MCF 10A (cell line): ENCODE data around the gene TRAPPC12. TPM values are rescaled to one million over a fixed set of nuclear protein-coding genes. Genes with fewer than 3 reads are reported as not detected.
A peak's percentile ranks its signal among the peaks of the same experiment; 100 is the strongest.

Source experiments
- BruUV-seq: library from RNA; stranded (reverse); fragments of 400-500 nt; replicated peaks from 2 replicates; lab custom pipeline; 2021; lab: Mats Ljungman, UMichigan
- CTCF ChIA-PET: fragments of 300-600 bp; sonication (Branson Sonifier 250); formaldehyde crosslinking; extraction: SDS; loops from one replicate; lab custom pipeline; 2021; ENCODE audit warnings: antibody characterized with exemption, inconsistent platforms; lab: Yijun Ruan, JAX
- POLR2A ChIA-PET: fragments of 300-600, 350-650 bp; sonication (Branson Sonifier 250); formaldehyde crosslinking; extraction: SDS; loops from one replicate; lab custom pipeline; 2020; ENCODE audit warnings: antibody characterized with exemption, inconsistent platforms; lab: Yijun Ruan, JAX
- DNase-seq: peaks from one replicate; pipeline ENCODE4 v3.0.0-alpha.2; 2018; ENCODE audit not compliant: unreplicated experiment
- H3K27ac Mint-ChIP-seq: one replicate; pipeline ENCODE4 v1.8.0; 2022; ENCODE audit warnings: mild to moderate bottlenecking, low read depth, mixed read lengths; ENCODE audit not compliant: unreplicated experiment
- H3K27me3 Mint-ChIP-seq: one replicate; pipeline ENCODE4 v1.8.0; 2022; ENCODE audit warnings: mixed read lengths; ENCODE audit not compliant: insufficient read depth, unreplicated experiment
- H3K36me3 Mint-ChIP-seq: one replicate; pipeline ENCODE4 v1.8.0; 2022; ENCODE audit warnings: mild to moderate bottlenecking, moderate library complexity, mixed read lengths; ENCODE audit not compliant: insufficient read depth, unreplicated experiment
- H3K4me1 Mint-ChIP-seq: one replicate; pipeline ENCODE4 v1.8.0; 2022; ENCODE audit warnings: mixed read lengths; ENCODE audit not compliant: insufficient read depth, unreplicated experiment
- H3K4me3 Mint-ChIP-seq: one replicate; pipeline ENCODE4 v1.8.0; 2022; ENCODE audit warnings: mild to moderate bottlenecking, moderate library complexity, mixed read lengths; ENCODE audit not compliant: unreplicated experiment
- H3K9me3 Mint-ChIP-seq: one replicate; pipeline ENCODE4 v1.8.0; 2022; ENCODE audit warnings: mixed read lengths; ENCODE audit not compliant: unreplicated experiment
- intact Hi-C: fragments of 100-400 bp; cut with micrococcal nuclease; formaldehyde crosslinking; loops from 2 replicates; pipeline ENCODE4 v1.14.1; 2022
- total RNA-seq: library from RNA; stranded (reverse); gene quantifications from 2 replicates; pipeline ENCODE4 v1.2.3, GENCODE V29; 2022
- TF ChIP-seq, protein P1 (sequence below): fragments of 200-600 bp; IDR thresholded peaks from one replicate; pipeline ENCODE4 v1.8.0; 2022; ENCODE audit warnings: antibody characterized with exemption, mild to moderate bottlenecking; ENCODE audit not compliant: unreplicated experiment

TRAPPC12 gene
- total RNA-seq, 1 experiment from 2014 or later: 84.4 TPM

- ChIA-PET CTCF (interaction anchor here (0.6 to 1.8 kb wide), 3 partner anchors 17 to 1496 kb away, joined by 3 to 6 read pairs (median 4); no protein-coding TSS in a partner anchor), POLR2A (no interaction called here)
- Mint-ChIP-seq H3K36me3 (peaks cover 75% of the 10 kb centered on the region), H3K27ac (peak overlapping the region; percentile 47), H3K9me3 (no peaks in the 10 kb centered on the region), H3K27me3 (no peaks in the 10 kb centered on the region), H3K4me3 (no peak overlapping the region), H3K4me1 (no peaks in the 10 kb centered on the region)
- intact Hi-C loops: no loop called here
- TF ChIP-seq, protein P1, sequence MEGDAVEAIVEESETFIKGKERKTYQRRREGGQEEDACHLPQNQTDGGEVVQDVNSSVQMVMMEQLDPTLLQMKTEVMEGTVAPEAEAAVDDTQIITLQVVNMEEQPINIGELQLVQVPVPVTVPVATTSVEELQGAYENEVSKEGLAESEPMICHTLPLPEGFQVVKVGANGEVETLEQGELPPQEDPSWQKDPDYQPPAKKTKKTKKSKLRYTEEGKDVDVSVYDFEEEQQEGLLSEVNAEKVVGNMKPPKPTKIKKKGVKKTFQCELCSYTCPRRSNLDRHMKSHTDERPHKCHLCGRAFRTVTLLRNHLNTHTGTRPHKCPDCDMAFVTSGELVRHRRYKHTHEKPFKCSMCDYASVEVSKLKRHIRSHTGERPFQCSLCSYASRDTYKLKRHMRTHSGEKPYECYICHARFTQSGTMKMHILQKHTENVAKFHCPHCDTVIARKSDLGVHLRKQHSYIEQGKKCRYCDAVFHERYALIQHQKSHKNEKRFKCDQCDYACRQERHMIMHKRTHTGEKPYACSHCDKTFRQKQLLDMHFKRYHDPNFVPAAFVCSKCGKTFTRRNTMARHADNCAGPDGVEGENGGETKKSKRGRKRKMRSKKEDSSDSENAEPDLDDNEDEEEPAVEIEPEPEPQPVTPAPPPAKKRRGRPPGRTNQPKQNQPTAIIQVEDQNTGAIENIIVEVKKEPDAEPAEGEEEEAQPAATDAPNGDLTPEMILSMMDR: no peak
- DNase-seq: no peak
- no TSS peak for BruUV-seq
Measured at GRCh38 chr2:3405307-3405706, 25.8 kb downstream of the TRAPPC12 start.

- ChIA-PET CTCF (interaction anchor here (1.5 to 1.8 kb wide), 2 partner anchors 16 to 18 kb away, joined by 4 to 6 read pairs; no protein-coding TSS in a partner anchor), POLR2A (no interaction called here)
- Mint-ChIP-seq H3K9me3 (no peaks in the 10 kb centered on the region), H3K4me3 (no peak overlapping the region), H3K36me3 (peaks cover 71% of the 10 kb centered on the region), H3K4me1 (no peaks in the 10 kb centered on the region), H3K27me3 (no peaks in the 10 kb centered on the region), H3K27ac (peak overlapping the region; percentile 47)
- no peak for DNase-seq
- BruUV-seq: no TSS peak
- TF ChIP-seq, protein P1: no peak
- intact Hi-C loops: no loop called here
Measured at GRCh38 chr2:3405876-3406275, 26.4 kb downstream of the TRAPPC12 start.

- Mint-ChIP-seq H3K27me3 (no peaks in the 10 kb centered on the region), H3K4me3 (no peak overlapping the region), H3K27ac (no peak overlapping the region), H3K4me1 (no peaks in the 10 kb centered on the region), H3K36me3 (peaks cover 65% of the 10 kb centered on the region), H3K9me3 (no peaks in the 10 kb centered on the region)
- TF ChIP-seq, protein P1: no peak
- no peak for DNase-seq
- POLR2A ChIA-PET: no interaction called here
- CTCF ChIA-PET: interaction anchor here (1.8 kb wide), 1 partner anchor 18 kb away, joined by 4 read pairs; no protein-coding TSS in a partner anchor
- intact Hi-C loops: no loop called here
- no TSS peak for BruUV-seq
Measured at GRCh38 chr2:3406501-3406900, 27.0 kb downstream of the TRAPPC12 start.

- Mint-ChIP-seq H3K27me3 (no peaks in the 10 kb centered on the region), H3K36me3 (peaks cover 45% of the 10 kb centered on the region), H3K9me3 (no peaks in the 10 kb centered on the region), H3K4me1 (no peaks in the 10 kb centered on the region), H3K27ac (no peak overlapping the region), H3K4me3 (no peak overlapping the region)
- BruUV-seq: no TSS peak
- intact Hi-C loops: no loop called here
- POLR2A ChIA-PET: no interaction called here
- CTCF ChIA-PET: interaction anchor here (0.7 to 1.5 kb wide), 2 partner anchors 15 to 92 kb away, joined by 3 to 8 read pairs; no protein-coding TSS in a partner anchor
- TF ChIP-seq, protein P1: no peak
- no peak for DNase-seq
Measured at GRCh38 chr2:3408781-3409180, 29.3 kb downstream of the TRAPPC12 start.
